Ectodermal cell (in vitro differentiated cells): ENCODE data around the gene ANKRD35. TPM values are rescaled to one million over a fixed set of nuclear protein-coding genes. Genes with fewer than 3 reads are reported as not detected.
"Not testable (repeated sequence)": the region's sequence is repeated elsewhere in the genome, so short reads cannot be mapped to it uniquely, and the experiment has no call there.

Experiments
- H3K27ac ChIP-seq: 2 replicates; pipeline ENCODE4 v1.7.0; 2013; ENCODE audit warnings: mild to moderate bottlenecking, low read depth, low read length; ENCODE audit not compliant: insufficient read depth, poor library complexity, severe bottlenecking
- H3K27me3 ChIP-seq: 2 replicates; pipeline ENCODE4 v1.7.0; 2013; ENCODE audit warnings: mild to moderate bottlenecking, low read length; ENCODE audit not compliant: insufficient read depth, control insufficient read depth, poor library complexity, severe bottlenecking
- H3K36me3 ChIP-seq: one replicate; pipeline ENCODE4 v1.7.0; 2013; ENCODE audit warnings: low read length; ENCODE audit not compliant: control insufficient read depth, insufficient read depth
- H3K4me1 ChIP-seq: one replicate; pipeline ENCODE4 v1.7.0; 2013; ENCODE audit warnings: low read length; ENCODE audit not compliant: control insufficient read depth, insufficient read depth
- H3K4me3 ChIP-seq: 2 replicates; pipeline ENCODE4 v1.7.0; 2013; ENCODE audit warnings: low read depth, low read length, control low read depth; ENCODE audit not compliant: insufficient read depth
- H3K9me3 ChIP-seq: 2 replicates; pipeline ENCODE4 v1.7.0; 2013; ENCODE audit warnings: mild to moderate bottlenecking, low read length, moderate library complexity; ENCODE audit not compliant: control insufficient read depth
- WGBS, 2 experiments: methylation state at CpG; one replicate each; pipeline ENCODE4 v1.1.7; 2013; ENCODE audit warnings: missing lambda C conversion rate in 2 of 2; 5-methylcytosine and 5-hydroxymethylcytosine counted together
- polyA plus RNA-seq, 4 experiments: library from polyadenylated mRNA; stranded (reverse); fragments of 50-300 nt; gene quantifications; one replicate each; pipeline ENCODE4 v1.2.3, GENCODE V29; 2013

The ANKRD35 gene, protein sequence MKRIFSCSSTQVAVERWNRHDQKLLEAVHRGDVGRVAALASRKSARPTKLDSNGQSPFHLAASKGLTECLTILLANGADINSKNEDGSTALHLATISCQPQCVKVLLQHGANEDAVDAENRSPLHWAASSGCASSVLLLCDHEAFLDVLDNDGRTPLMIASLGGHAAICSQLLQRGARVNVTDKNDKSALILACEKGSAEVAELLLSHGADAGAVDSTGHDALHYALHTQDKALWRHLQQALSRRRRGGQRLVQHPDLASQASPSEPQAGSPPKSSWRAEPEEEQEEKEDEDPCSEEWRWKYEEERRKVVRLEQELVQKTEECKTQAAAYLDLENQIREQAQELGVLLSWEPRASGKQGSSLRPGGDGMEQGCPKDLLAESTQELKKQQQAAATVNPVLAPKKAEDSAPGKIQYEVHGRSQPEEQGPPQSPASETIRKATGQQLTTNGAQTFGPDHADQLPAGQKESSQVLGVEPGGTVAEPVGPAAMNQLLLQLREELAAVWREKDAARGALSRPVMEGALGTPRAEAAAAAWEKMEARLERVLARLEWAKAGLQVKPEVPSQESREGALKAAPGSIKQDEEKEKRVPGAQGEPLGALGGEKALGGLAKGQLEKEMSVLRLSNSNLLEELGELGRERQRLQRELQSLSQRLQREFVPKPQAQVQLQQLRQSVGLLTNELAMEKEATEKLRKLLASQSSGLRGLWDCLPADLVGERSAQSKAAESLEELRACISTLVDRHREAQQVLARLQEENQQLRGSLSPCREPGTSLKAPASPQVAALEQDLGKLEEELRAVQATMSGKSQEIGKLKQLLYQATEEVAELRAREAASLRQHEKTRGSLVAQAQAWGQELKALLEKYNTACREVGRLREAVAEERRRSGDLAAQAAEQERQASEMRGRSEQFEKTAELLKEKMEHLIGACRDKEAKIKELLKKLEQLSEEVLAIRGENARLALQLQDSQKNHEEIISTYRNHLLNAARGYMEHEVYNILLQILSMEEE
- polyA plus RNA-seq (2013, experiment 1 of 4), result 3.4 TPM
- 2.5 TPM for polyA plus RNA-seq (2013, experiment 2 of 4)
- polyA plus RNA-seq (2013, experiment 3 of 4), result 1.9 TPM
- 1.8 TPM for polyA plus RNA-seq (2013, experiment 4 of 4)

DNA sequence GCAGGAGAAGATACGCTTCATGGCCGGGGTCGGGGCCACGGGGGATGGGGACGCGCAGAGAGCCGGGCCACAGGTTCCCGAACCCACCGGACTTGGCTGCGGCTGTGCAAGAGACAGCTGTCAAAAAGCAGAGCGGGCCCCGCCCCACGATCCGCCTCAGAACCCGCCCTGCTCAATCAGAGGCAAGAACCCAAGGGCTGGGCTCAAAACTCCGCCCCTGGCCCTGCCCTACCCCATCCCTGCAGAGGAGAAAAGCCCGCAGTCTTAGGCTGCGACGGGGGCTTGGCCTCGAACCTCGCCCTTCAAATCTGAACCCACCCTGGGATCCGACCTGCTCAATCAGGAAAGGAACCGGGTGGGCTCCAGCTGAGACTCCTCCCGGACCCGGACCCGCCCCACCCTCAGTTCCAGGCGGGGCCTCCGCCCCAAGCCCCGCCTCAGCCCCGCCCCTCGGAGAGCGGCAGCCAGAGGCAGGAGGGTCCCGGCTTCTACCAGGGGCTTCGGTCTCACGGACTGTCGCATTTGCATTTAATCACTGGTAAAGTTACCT, at the start of gene ANKRD35:
Gene ANKRD35 (minus strand): TSS at position 129 of the 550 bp plus-strand sequence. CDS start 108 bp downstream, at position 21.
- H3K27ac ChIP-seq, result no peak within 1 kb of the TSS
- H3K36me3 ChIP-seq, result no peaks in the 10 kb centered on the region
- no peaks in the 10 kb centered on the region for H3K9me3 ChIP-seq
- peaks cover 43% of the 10 kb centered on the region for H3K27me3 ChIP-seq
- no peaks in the 10 kb centered on the region for H3K4me1 ChIP-seq
- 1% methylated on average over 36 of the region's 36 CpGs for WGBS, 2 experiments
- H3K4me3 ChIP-seq, result peak within 1 kb of the TSS; percentile 64

DNA sequence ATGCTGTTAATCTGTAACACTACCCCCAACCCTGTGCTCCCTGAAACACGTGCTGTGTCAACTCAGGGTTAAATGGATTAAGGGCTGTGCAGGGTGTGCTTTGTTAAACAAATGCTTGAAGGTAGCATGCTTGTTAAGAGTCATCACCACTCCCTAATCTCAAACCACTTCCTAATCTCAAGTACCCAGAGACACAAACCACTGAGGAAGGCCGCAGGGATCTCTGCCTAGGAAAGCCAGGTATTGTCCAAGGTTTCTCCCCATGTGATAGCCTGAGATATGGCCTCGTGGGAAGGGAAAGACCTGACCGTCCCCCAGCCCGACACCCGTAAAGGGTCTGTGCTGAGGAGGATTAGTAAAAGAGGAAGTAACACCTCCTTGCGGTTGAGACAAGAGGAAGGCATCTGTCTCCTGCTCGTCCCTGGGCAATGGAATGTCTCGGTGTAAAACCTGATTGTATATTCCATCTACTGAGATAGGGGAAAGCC, 46.9 kb upstream of the ANKRD35 start:
- not testable (repeated sequence) for H3K9me3 ChIP-seq, H3K36me3 ChIP-seq, H3K27ac ChIP-seq, H3K4me1 ChIP-seq, H3K4me3 ChIP-seq, H3K27me3 ChIP-seq
- WGBS, 2 experiments, result 37% methylated on average over 8 of the region's 9 CpGs

GRCh38 chr1:145927916-145928643, 42.4 kb upstream of the ANKRD35 start:
- Histone ChIP-seq H3K9me3 (no peaks in the 10 kb centered on the region), H3K27ac (peak overlapping the region; percentile 71), H3K4me1 (no peaks in the 10 kb centered on the region), H3K4me3 (peak overlapping the region; percentile 73), H3K36me3 (no peaks in the 10 kb centered on the region), H3K27me3 (no peaks in the 10 kb centered on the region)
- WGBS, 2 experiments, result 80 to 81% methylated on average over 18 to 20 of the region's 20 CpGs

- 1% methylated on average over 41 of the region's 41 CpGs for WGBS, 2 experiments
- no peaks in the 10 kb centered on the region for H3K9me3 ChIP-seq
Measured at GRCh38 chr1:145927063-145927886, 41.6 kb upstream of the ANKRD35 start, which contains the start of gene RBM8A. TSS of gene RBM8A (minus strand) at chr1:145927484. CDS start at chr1:145927426, 58 bp downstream.

GRCh38 chr1:145926686-145927062, 41.0 kb upstream of the ANKRD35 start:
- Histone ChIP-seq H3K27me3 (no peaks in the 10 kb centered on the region), H3K27ac (peak overlapping the region; percentile 81), H3K36me3 (no peaks in the 10 kb centered on the region), H3K4me3 (peak overlapping the region; percentile 73), H3K4me1 (no peaks in the 10 kb centered on the region), H3K9me3 (no peaks in the 10 kb centered on the region)
- WGBS, 2 experiments, result 13% methylated on average over 19 of the region's 19 CpGs

More at GRCh38 chr1:145927063-145927886, 41.6 kb upstream of the ANKRD35 start, which contains the start of gene RBM8A:
- no peaks in the 10 kb centered on the region for H3K27me3 ChIP-seq
- H3K27ac ChIP-seq, result peak within 1 kb of the TSS; percentile 81
- H3K4me1 ChIP-seq, result no peaks in the 10 kb centered on the region
- H3K4me3 ChIP-seq, result peak within 1 kb of the TSS; percentile 73
- no peaks in the 10 kb centered on the region for H3K36me3 ChIP-seq

DNA sequence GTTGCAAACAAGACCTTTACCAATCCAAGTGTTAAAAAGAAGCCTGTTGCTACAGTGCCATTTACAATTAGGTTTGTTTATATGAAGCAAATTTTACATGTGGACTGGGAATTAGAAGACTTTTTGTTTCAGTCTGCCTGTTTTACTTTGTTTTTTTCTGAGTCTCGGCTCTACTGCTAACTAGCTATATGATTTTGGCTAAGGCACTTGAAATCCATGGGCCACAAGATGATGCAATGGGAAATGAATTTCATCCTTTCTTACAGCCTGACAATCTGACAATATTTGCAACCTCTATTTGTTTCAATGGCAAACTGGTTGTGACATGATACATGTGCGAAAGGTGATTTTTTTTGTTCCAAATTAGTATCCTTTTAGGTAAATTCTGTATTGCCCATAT, 36.6 kb upstream of the ANKRD35 start:
- H3K9me3 ChIP-seq, result no peaks in the 10 kb centered on the region
- WGBS, 2 experiments, result 95 to 100% methylated on average over 2 of the region's 2 CpGs
- H3K4me3 ChIP-seq, result no peak overlapping the region
- no peaks in the 10 kb centered on the region for H3K27me3 ChIP-seq
- no peak overlapping the region for H3K27ac ChIP-seq
- no peaks in the 10 kb centered on the region for H3K36me3 ChIP-seq
- no peaks in the 10 kb centered on the region for H3K4me1 ChIP-seq

GRCh38 chr1:145920297-145920696, 34.6 kb upstream of the ANKRD35 start:
- not testable (repeated sequence) for H3K27me3 ChIP-seq, H3K4me3 ChIP-seq, H3K27ac ChIP-seq, H3K4me1 ChIP-seq, H3K9me3 ChIP-seq, H3K36me3 ChIP-seq
- WGBS, 2 experiments, result 100% methylated on average over 1 of the region's 4 CpGs; no CpG with 5 or more reads in 1 of the 2 experiments

- Histone ChIP-seq H3K36me3 (peaks cover 5% of the 10 kb centered on the region), H3K4me3 (peak overlapping the region; percentile 70), H3K9me3 (no peaks in the 10 kb centered on the region), H3K27me3 (no peaks in the 10 kb centered on the region), H3K4me1 (no peaks in the 10 kb centered on the region), H3K27ac (no peak overlapping the region)
- WGBS, 2 experiments, result 10 to 11% methylated on average over 33 of the region's 33 CpGs
Measured at GRCh38 chr1:145918992-145919939, 33.6 kb upstream of the ANKRD35 start.
